ENCODE measurements around the gene BMP7.

DNA sequence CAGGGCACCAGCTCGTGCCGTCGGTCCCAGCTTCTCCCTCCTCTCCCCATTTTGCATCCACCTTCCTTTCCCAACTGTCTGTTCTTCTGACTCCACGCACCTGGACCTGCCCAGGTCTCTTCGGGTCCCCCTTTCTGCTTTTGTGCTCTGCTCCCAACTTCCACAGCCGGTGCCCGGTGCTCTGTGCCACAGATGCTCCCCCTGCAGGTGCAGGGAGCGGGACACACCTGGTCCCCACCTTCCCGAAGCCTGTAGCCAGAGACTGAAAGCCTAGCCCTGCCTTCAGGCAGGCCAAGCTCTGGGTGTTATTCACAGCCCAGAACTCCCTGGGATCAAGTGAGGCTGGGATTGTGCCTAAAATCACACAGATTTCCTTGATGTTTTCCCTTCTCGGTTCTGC lies 24.6 kb upstream of the BMP7 start:
- no peak for TF ChIP-seq EZH2phosphoT487 (IDR thresholded peaks at IDR 0.05; ENCODE audit: borderline replicate concordance)
- TF ChIP-seq CTCF (conservative IDR thresholded peaks at IDR 0.05; ENCODE audit: low read length), result no peak
